PFSK-1 (cell line): ENCODE results near the gene MACROD1.

Experiments used
- FOXP2 ChIP-seq: optimal IDR thresholded peaks from 2 replicates; pipeline ENCODE3; 2011; ENCODE audit warnings: borderline replicate concordance, control low read depth, inconsistent platforms; ENCODE audit not compliant: insufficient read depth; ENCODE audit errors: extremely low read length, extremely low read depth
- POLR2AphosphoS5 ChIP-seq: IDR thresholded peaks from 2 replicates; pipeline ENCODE4 v1.6.1; 2012; ENCODE audit warnings: low read depth, mild to moderate bottlenecking, control low read depth, low read length, moderate library complexity
- REST ChIP-seq, 2 experiments: IDR thresholded peaks; 2 replicates each; pipeline versions ENCODE4 v1.6.1 to v1.8.0; 2011 to 2012; ENCODE audit warnings: low read depth in 2 of 2, low read length in 2 of 2, control low read depth in 1 of 2, inconsistent platforms in 1 of 2, mild to moderate bottlenecking in 1 of 2, moderate library complexity in 1 of 2; ENCODE audit not compliant: insufficient read depth in 1 of 2
- SIN3A ChIP-seq: IDR thresholded peaks from 2 replicates; pipeline ENCODE4 v1.6.1; 2012; ENCODE audit warnings: mild to moderate bottlenecking, low read length, moderate library complexity, borderline replicate concordance; ENCODE audit not compliant: insufficient read depth
- TAF1 ChIP-seq: IDR thresholded peaks from 2 replicates; pipeline ENCODE4 v1.6.1; 2012; ENCODE audit warnings: low read length, control low read depth, borderline replicate concordance; ENCODE audit not compliant: insufficient read depth

GRCh38 chr11:64198511-64198910, 32.6 kb upstream of the MACROD1 start:
- TF ChIP-seq FOXP2 (no peak), REST (IDR thresholded peaks at IDR 0.05; ENCODE audit: insufficient read depth in 1 of 2, low read depth in 2 of 2, low read length in 2 of 2) (no peak), POLR2AphosphoS5 (no peak), SIN3A (no peak), TAF1 (no peak)
